ENCODE data around the gene GRK5.
A peak's percentile ranks its signal among the peaks of the same experiment; 100 is the strongest.
"Not testable (repeated sequence)": the region's sequence is repeated elsewhere in the genome, so short reads cannot be mapped to it uniquely, and the experiment has no call there.

Gene GRK5

DNA sequence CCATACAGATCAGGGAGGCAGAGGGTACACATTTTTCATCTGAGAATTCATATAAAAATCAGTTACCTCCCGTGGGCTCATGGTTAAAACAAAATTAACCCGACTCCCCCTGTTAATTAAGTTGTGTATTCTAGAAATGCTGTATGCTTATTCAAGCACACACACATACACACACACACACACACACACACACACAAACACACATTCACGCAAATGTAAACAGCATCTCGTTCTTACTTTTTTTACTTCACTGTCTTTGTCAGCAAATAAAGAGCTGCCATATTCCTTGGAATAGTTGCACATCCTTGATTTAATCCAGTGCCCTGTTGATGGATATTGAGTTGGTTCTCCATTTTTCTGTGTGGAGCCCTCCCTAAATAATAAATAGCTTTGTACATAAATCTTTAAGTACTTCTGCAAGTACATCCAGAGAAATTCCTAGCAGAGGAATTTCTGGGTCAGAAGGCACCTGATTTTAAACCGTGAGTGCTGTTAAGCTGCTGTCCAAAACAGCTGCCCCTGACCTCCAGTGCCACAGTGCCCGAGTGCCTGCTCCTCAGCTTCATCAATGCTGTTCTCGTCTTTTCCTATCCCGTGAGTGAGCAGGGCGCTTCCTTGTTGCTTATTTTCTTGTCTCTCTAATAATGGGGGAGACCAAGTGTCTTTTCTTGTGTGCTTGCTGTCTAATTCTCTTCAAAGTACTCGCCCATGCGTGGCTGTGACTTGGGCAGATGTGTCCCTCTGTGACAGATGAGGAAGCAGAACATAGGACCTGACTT, 217.9 kb downstream of the GRK5 start:
- DNase-seq, result no peak

- no peak for DNase-seq
Measured at GRCh38 chr10:119425881-119426170, 218.5 kb downstream of the GRK5 start.

GRCh38 chr10:119426699-119427098, 219.3 kb downstream of the GRK5 start:
- DNase-seq, result no peak

GRCh38 chr10:119427263-119427864, 220.0 kb downstream of the GRK5 start:
- DNase-seq, result no peak

- no peak for DNase-seq
Measured at GRCh38 chr10:119428789-119429188, 221.4 kb downstream of the GRK5 start.

DNA sequence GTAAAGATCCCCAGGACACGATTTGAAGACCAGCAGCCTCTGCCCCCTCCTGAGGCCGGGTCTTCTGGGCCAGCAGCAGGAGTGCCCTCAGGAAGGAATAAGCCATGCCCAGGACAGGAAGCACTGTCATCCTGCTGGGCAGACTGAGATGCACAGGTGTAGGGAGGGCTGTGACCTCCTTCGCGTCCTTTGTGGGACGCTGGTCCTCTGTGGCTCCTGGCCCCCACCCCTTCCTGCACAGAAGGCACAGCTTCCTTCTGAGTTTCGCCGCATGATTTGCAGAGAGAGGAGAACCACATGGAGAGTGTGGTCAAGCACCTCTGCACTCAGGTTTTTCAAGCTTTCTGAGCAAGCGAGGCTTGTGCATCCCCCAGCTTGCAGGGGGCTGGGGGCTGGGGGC, 222.4 kb downstream of the GRK5 start:
- no peak for DNase-seq

DNA sequence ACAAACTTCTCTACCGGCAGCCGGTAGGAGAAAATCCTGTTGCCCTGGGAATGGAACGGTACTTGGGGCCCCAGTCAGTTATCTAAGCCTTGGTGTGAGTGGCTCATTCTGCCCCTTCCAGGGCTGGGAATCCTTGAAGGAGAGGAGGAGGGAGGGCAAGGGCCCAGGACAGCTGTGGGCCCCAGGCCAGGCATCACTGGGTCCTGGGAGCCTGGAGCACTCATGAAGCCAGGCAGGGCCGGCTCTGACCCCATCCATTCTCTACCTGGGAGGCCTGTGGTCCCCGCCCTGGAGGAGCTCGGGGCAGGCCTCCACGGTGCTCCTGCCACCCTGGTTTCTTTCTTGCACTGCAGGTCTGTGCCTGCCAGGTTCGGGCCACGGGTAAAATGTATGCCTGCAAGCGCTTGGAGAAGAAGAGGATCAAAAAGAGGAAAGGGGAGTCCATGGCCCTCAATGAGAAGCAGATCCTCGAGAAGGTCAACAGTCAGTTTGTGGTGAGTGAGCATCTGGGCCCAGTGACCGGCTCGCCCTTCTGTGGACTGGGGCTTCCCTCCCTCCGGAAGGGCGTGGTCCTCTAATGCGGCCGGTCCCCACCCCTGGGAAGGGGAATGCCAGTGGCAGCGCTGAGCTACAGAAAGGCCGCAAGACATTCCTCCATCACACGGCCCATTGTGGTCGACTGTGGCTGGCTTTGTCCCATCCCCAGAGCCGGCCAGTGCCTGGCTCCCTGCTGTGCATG, 223.8 kb downstream of the GRK5 start:
- no peak for DNase-seq

DNA sequence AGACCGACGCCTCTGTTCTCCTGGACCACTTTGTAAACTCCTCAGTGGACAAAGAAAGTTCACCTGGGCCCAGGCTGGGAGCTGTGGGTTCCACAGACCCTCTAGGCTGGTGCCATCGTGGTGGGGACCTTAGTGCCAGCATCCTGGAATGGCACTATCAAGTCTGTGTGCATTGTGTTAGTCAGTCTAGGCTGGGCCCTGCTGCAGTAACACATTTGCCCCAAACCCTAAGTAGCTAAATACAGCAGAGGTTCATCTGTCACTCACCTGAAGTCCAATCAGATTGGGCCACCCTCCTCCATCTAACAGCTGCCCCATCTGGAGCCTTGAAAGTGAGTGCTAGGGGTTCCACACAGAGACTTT, 224.4 kb downstream of the GRK5 start:
- DNase-seq, result no peak

DNA sequence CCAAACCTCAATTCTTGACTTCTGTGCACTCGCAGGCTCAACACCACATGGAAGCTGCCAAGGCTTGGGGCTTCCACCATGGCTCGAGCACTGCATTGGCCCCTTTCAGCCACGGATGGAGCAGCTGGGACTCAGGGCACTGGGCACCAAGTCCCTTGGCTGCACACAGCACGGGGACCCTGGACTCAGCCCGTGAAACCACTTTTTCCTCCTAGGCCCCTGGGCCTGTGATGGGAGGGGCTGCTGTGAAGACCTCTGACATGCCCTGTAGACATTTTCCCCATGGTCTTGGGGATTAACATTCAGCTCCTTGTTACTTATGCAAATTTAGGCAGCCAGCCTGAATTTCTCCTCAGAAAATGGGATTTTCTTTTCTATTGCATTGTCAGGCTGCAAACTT, 227.6 kb downstream of the GRK5 start:
- not testable (repeated sequence) for DNase-seq

GRCh38 chr10:119438717-119439116, 231.3 kb downstream of the GRK5 start:
- DNase-seq, result no peak

- no peak for DNase-seq
Measured at GRCh38 chr10:119439922-119440321, 232.6 kb downstream of the GRK5 start.

GRCh38 chr10:119441151-119441821, 233.9 kb downstream of the GRK5 start:
- DNase-seq, result no peak

DNA sequence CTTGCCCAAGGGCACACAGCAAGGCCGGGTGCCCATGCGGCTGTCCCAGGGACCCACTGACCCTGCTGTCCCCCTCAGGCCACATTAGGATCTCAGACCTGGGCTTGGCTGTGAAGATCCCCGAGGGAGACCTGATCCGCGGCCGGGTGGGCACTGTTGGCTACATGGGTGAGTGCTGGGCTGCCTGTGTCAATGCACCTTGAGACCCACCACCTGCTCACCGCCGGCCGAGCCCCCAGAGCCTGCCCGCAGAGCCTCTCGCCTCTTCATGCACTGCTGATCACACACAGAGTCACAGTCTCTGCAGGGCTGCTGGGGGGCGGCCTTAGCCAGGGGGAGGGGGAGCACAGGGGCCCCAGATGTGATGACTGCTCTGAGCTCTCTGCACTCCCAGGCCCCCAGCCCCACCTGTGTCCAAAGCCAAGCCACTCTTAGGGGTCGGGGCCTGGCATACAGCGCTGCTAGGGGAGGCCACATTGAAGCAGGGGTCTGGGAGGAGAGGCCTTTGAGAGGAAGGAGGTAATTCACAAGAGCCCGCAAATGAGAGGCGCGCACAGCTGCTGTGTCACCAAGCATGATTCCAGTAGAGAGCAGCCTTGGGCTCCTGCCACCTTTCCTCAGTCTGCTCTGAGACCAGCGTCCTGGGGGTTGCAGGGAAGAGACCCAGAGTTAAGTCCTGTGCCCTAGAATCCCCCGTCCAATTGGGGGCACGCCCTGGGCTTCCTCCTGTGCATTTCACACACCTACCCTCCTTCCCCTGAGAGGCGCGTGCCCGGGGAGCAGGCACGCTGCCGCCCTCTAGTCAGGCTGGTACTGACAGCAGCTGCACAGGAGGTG, 234.8 kb downstream of the GRK5 start:
- no peak for DNase-seq

- DNase-seq, result no peak
Measured at GRCh38 chr10:119442758-119443060, 235.3 kb downstream of the GRK5 start.

DNA sequence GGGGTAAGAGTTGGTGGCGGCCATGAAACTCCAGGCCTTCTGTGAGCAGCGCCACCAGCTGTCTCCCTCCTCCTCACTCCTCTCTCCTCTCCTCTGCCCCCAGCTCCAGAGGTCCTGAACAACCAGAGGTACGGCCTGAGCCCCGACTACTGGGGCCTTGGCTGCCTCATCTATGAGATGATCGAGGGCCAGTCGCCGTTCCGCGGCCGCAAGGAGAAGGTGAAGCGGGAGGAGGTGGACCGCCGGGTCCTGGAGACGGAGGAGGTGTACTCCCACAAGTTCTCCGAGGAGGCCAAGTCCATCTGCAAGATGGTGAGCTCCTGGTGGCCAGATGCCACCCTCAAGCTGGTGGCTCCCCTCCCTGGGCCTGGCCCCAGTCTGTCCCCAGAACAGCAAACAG, 236.1 kb downstream of the GRK5 start:
- no peak for DNase-seq

DNA sequence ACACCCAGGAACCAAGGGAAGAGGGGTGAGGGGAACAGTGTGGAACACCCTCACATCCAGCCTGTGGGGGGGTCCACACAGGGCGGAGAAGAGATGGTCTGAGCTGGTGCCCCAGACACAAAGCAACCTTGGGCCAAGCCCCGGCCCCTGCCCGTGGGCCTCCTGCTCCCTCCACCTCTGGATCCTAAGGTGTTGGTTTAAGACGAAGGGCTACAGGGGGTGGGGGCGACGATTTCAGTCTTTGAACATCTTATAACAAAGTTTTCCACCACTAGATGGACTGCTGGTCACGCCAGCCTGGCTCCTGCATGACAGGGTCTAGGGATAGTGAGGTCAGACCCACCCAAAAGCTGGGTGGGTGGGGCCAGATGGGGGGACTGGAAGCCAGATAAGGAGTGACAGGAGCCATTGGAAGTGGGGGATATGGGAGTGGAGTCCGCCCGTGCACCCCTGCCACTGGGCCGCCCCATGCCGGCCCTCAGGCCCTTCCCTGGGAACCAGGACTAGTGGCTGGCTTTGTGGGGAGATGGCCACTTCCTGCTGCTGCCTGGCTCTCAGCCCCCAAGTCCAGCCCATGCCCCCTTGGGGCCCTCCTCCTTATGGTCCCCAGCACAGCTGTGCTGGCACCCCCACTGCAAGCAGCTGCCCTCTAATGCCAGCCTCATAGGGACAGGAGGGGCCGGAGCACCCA, 236.7 kb downstream of the GRK5 start:
- no peak for DNase-seq

DNA sequence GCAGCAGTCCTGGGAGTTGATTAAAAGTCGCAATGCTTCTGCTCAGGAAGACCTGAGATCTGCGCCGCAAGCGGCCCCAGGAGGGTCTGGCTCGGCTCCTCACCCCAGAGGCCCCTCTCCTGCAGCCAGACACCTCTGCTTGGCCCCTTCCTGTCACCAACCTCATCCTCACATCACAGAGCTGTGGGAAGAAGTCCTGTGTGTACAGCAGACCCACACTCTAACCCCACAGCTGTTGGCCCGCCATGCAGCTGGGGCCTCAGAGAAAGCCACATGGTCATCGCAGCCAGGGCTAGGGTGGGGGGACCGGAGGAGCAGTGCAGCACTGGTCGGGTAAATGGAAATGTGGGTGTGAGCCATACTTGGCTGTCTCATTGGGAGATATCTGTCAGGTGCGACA, 237.5 kb downstream of the GRK5 start:
- DNase-seq, result no peak

DNA sequence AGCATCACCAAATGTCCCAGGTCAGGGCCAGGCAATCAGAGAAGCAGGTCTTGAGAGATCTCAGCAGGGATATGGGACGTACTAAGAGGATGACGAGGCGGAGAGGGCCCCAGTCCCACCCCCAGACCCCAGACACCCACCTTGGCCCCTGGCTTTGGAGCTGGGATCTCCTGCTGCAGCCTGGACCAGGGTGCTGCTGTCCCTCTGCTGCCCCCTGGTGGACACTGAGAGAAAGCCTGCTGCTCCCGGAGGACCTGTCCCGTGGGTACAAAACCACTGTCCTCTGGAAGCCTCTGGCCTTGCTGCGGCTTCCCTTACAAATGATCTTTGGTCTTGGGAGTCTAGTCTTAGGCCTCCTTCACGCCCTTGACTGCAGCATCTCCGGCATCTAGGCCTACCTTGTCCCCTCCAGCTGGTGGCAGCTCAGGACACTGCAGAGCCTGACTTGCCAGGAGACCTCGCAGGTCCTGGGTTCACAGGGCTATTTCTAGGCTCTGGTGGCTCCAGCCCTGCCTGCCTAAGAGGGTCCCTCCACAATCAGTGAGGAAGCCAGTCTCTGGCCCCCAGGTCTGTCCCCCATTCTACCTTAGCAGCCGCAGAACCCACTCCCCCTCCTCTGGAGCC, 238.1 kb downstream of the GRK5 start:
- DNase-seq, result peak; percentile 64 to 83 (median 76)

GRCh38 chr10:119445935-119446317, 238.6 kb downstream of the GRK5 start:
- no peak for DNase-seq

- DNase-seq, result no peak
Measured at GRCh38 chr10:119446441-119447277, 239.3 kb downstream of the GRK5 start.

DNA sequence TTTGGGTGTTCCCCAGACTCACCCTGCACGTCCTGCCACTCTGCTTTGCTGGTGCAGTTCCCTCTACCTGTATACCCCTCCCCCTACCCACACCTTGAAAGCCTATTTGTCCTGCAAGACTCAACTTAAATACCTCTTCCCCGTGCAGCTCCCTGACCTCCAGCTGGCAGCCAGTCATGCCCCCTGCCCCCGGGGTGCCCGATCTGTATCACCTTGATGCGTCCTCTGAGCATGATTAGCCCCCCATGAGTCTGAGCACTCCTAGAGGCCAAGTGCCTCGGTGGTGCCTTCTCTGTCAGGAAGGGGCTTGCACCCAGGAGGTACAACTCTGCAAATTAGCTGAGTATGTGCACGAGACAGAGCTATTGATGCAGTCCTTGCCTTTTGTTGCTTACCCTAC, 240.1 kb downstream of the GRK5 start:
- no peak for DNase-seq
